HUES6 (cell line): ENCODE measurements around the gene PLPP7.

Experiments used
- H3K27ac ChIP-seq: 2 replicates; pipeline ENCODE4 v1.7.0; 2013; ENCODE audit warnings: low read depth, mild to moderate bottlenecking, low read length, inconsistent platforms
- H3K27me3 ChIP-seq: 2 replicates; pipeline ENCODE4 v1.6.1; 2013; ENCODE audit warnings: low read length; ENCODE audit not compliant: control insufficient read depth, insufficient read depth
- H3K36me3 ChIP-seq: 2 replicates; pipeline ENCODE4 v1.6.1; 2013; ENCODE audit warnings: low read length; ENCODE audit not compliant: control insufficient read depth, insufficient read depth
- H3K4me1 ChIP-seq: 2 replicates; pipeline ENCODE4 v1.6.1; 2013; ENCODE audit warnings: low read length; ENCODE audit not compliant: control insufficient read depth, insufficient read depth
- H3K4me3 ChIP-seq: 2 replicates; pipeline ENCODE4 v1.5.1; 2013; ENCODE audit warnings: low read depth, low read length
- H3K9ac ChIP-seq: one replicate; pipeline ENCODE4 v1.6.1; 2013; ENCODE audit warnings: mild to moderate bottlenecking, low read length
- H3K9me3 ChIP-seq: 2 replicates; pipeline ENCODE4 v1.6.1; 2013; ENCODE audit warnings: low read depth, low read length; ENCODE audit not compliant: control insufficient read depth, insufficient read depth

PLPP7 gene

GRCh38 chr9:131282688-131283422 lies 6.7 kb upstream of the PLPP7 start:
- Histone ChIP-seq H3K27me3 (peaks cover 42% of the 10 kb centered on the region), H3K4me1 (peaks cover 7% of the 10 kb centered on the region; the same call in 1 of the 2 replicates), H3K4me3 (peak overlapping the region; percentile 56), H3K36me3 (no peaks in the 10 kb centered on the region), H3K9me3 (no peaks in the 10 kb centered on the region), H3K9ac (no peak overlapping the region), H3K27ac (no peak overlapping the region)

GRCh38 chr9:131284856-131285255 lies 4.7 kb upstream of the PLPP7 start:
- Histone ChIP-seq H3K9ac (no peak overlapping the region), H3K27me3 (peaks cover 36% of the 10 kb centered on the region), H3K36me3 (no peaks in the 10 kb centered on the region), H3K4me3 (no peak overlapping the region), H3K27ac (no peak overlapping the region), H3K4me1 (peaks cover 9% of the 10 kb centered on the region), H3K9me3 (no peaks in the 10 kb centered on the region)

GRCh38 chr9:131287359-131287758 lies 2.2 kb upstream of the PLPP7 start:
- no peak overlapping the region for H3K9ac ChIP-seq

GRCh38 chr9:131288217-131288616 lies 1.3 kb upstream of the PLPP7 start:
- no peak overlapping the region for H3K27ac ChIP-seq
- no peaks in the 10 kb centered on the region for H3K36me3 ChIP-seq
- H3K27me3 ChIP-seq: peaks cover 6% of the 10 kb centered on the region
- H3K9ac ChIP-seq: no peak overlapping the region
- no peaks in the 10 kb centered on the region for H3K9me3 ChIP-seq
- no peak overlapping the region for H3K4me3 ChIP-seq
- H3K4me1 ChIP-seq: peaks cover 16% of the 10 kb centered on the region

More at GRCh38 chr9:131287359-131287758, 2.2 kb upstream of the PLPP7 start:
- no peaks in the 10 kb centered on the region for H3K36me3 ChIP-seq
- no peak overlapping the region for H3K4me3 ChIP-seq
- H3K4me1 ChIP-seq: peaks cover 16% of the 10 kb centered on the region
- peaks cover 11% of the 10 kb centered on the region for H3K27me3 ChIP-seq
- H3K9me3 ChIP-seq: no peaks in the 10 kb centered on the region
- no peak overlapping the region for H3K27ac ChIP-seq

GRCh38 chr9:131290036-131290766 lies 678 bp downstream of the PLPP7 start:
- Histone ChIP-seq H3K9me3 (no peaks in the 10 kb centered on the region), H3K9ac (no peak overlapping the region), H3K4me1 (peaks cover 16% of the 10 kb centered on the region), H3K36me3 (no peaks in the 10 kb centered on the region), H3K27me3 (no peaks in the 10 kb centered on the region), H3K27ac (no peak overlapping the region), H3K4me3 (no peak overlapping the region)

GRCh38 chr9:131290767-131291370 lies 1.3 kb downstream of the PLPP7 start:
- Histone ChIP-seq H3K27me3 (no peaks in the 10 kb centered on the region), H3K4me1 (peaks cover 16% of the 10 kb centered on the region), H3K4me3 (no peak overlapping the region), H3K9ac (no peak overlapping the region), H3K27ac (no peak overlapping the region), H3K36me3 (no peaks in the 10 kb centered on the region), H3K9me3 (no peaks in the 10 kb centered on the region)

GRCh38 chr9:131291795-131292315 lies 2.3 kb downstream of the PLPP7 start:
- Histone ChIP-seq H3K27ac (no peak overlapping the region), H3K4me1 (peaks cover 16% of the 10 kb centered on the region), H3K9me3 (no peaks in the 10 kb centered on the region), H3K27me3 (no peaks in the 10 kb centered on the region), H3K4me3 (no peak overlapping the region), H3K9ac (no peak overlapping the region), H3K36me3 (no peaks in the 10 kb centered on the region)

- Histone ChIP-seq H3K9ac (no peak overlapping the region), H3K36me3 (no peaks in the 10 kb centered on the region), H3K27me3 (no peaks in the 10 kb centered on the region), H3K4me1 (peaks cover 16% of the 10 kb centered on the region), H3K9me3 (no peaks in the 10 kb centered on the region), H3K4me3 (no peak overlapping the region), H3K27ac (no peak overlapping the region)
Measured at GRCh38 chr9:131292937-131293336, 3.4 kb downstream of the PLPP7 start.

GRCh38 chr9:131296460-131296859 lies 6.9 kb downstream of the PLPP7 start:
- no peak overlapping the region for H3K9ac ChIP-seq
- H3K4me1 ChIP-seq: peaks cover 4% of the 10 kb centered on the region; the same call in 1 of the 2 replicates
- H3K9me3 ChIP-seq: no peaks in the 10 kb centered on the region
- no peak overlapping the region for H3K4me3 ChIP-seq
- no peaks in the 10 kb centered on the region for H3K36me3 ChIP-seq
- H3K27me3 ChIP-seq: no peaks in the 10 kb centered on the region
- H3K27ac ChIP-seq: no peak overlapping the region

GRCh38 chr9:131296906-131297500 lies 7.5 kb downstream of the PLPP7 start:
- Histone ChIP-seq H3K9me3 (no peaks in the 10 kb centered on the region), H3K36me3 (no peaks in the 10 kb centered on the region), H3K9ac (no peak overlapping the region), H3K27ac (no peak overlapping the region), H3K4me3 (no peak overlapping the region), H3K4me1 (peaks cover 5% of the 10 kb centered on the region; the same call in 1 of the 2 replicates), H3K27me3 (no peaks in the 10 kb centered on the region)
